CD4-positive, CD25-positive, alpha-beta regulatory T cell (primary cell): ENCODE results near the gene DGKB. TPM values are rescaled to one million over a fixed set of nuclear protein-coding genes. Genes with fewer than 3 reads are reported as not detected.

Experiments
- ATAC-seq, 2 donors: fragments of 150-1000 bp; cut with Tn5 transposase; one replicate each; pipeline ENCODE4 v1.10.0; 2021; ENCODE audit warnings: low read depth in 2 of 2, moderate number of reproducible peaks in 2 of 2, moderate library complexity in 1 of 2
- DNase-seq, 3 donors: peaks; one replicate each; pipeline versions ENCODE4 v3.0.0 to v3.0.0-alpha.2; 2012 to 2022; ENCODE audit warnings: mixed read lengths in 1 of 3
- H3K27ac ChIP-seq: one replicate; pipeline ENCODE4 v1.7.0; 2013; ENCODE audit warnings: mild to moderate bottlenecking, low read length; ENCODE audit not compliant: insufficient read depth, poor library complexity, severe bottlenecking
- H3K27me3 ChIP-seq: one replicate; pipeline ENCODE4 v1.7.0; 2013; ENCODE audit warnings: low read length; ENCODE audit not compliant: control insufficient read depth, insufficient read depth
- H3K36me3 ChIP-seq: one replicate; pipeline ENCODE4 v1.7.0; 2013; ENCODE audit warnings: mild to moderate bottlenecking, low read length, moderate library complexity; ENCODE audit not compliant: control insufficient read depth, insufficient read depth
- H3K4me1 ChIP-seq: 2 replicates; pipeline ENCODE4 v1.7.0; 2013; ENCODE audit warnings: mild to moderate bottlenecking, low read length; ENCODE audit not compliant: insufficient read depth, control insufficient read depth, poor library complexity, severe bottlenecking
- H3K4me3 ChIP-seq: one replicate; pipeline ENCODE4 v1.7.0; 2013; ENCODE audit warnings: low read depth, mild to moderate bottlenecking, low read length, moderate library complexity
- H3K9me3 ChIP-seq, 2 experiments: 1 replicate in 1 of 2; 2 replicates in 1 of 2; pipeline ENCODE4 v1.7.0; 2013; ENCODE audit warnings: low read length in 2 of 2, mild to moderate bottlenecking in 1 of 2, moderate library complexity in 1 of 2; ENCODE audit not compliant: control insufficient read depth in 2 of 2
- H3K27ac Mint-ChIP-seq, 3 donors: one replicate each; pipeline ENCODE4 v1.8.0; 2020 to 2022; ENCODE audit warnings: mild to moderate bottlenecking in 3 of 3, mixed read lengths in 3 of 3, moderate library complexity in 2 of 3
- H3K27me3 Mint-ChIP-seq: one replicate; pipeline ENCODE4 v1.8.0; 2022; ENCODE audit warnings: mild to moderate bottlenecking, mixed read lengths
- H3K36me3 Mint-ChIP-seq: one replicate; pipeline ENCODE4 v1.8.0; 2020; ENCODE audit warnings: mixed read lengths
- H3K4me1 Mint-ChIP-seq, 4 donors: one replicate each; pipeline ENCODE4 v1.8.0; 2020 to 2022; ENCODE audit warnings: mixed read lengths in 4 of 4, mild to moderate bottlenecking in 1 of 4
- H3K4me3 Mint-ChIP-seq, 4 donors: one replicate each; pipeline ENCODE4 v1.8.0; 2020 to 2022; ENCODE audit warnings: mild to moderate bottlenecking in 4 of 4, mixed read lengths in 4 of 4, moderate library complexity in 3 of 4
- H3K9me3 Mint-ChIP-seq, 7 donors: one replicate each; pipeline ENCODE4 v1.8.0; 2020 to 2022; ENCODE audit warnings: mixed read lengths in 7 of 7, mild to moderate bottlenecking in 3 of 7, moderate library complexity in 2 of 7
- polyA plus RNA-seq, 4 donors: library from polyadenylated mRNA; unstranded; fragments of 300-500 nt; fragmentation: Illumina TruSeq; gene quantifications; one replicate each; pipeline ENCODE4 v1.2.3, GENCODE V29; 2021
- total RNA-seq: library from RNA; stranded (reverse); gene quantifications from one replicate; pipeline ENCODE4 v1.2.3, GENCODE V29; 2022

Gene DGKB
- total and polyA plus RNA-seq, 5 donors from 2014 or later = not detected

DNA sequence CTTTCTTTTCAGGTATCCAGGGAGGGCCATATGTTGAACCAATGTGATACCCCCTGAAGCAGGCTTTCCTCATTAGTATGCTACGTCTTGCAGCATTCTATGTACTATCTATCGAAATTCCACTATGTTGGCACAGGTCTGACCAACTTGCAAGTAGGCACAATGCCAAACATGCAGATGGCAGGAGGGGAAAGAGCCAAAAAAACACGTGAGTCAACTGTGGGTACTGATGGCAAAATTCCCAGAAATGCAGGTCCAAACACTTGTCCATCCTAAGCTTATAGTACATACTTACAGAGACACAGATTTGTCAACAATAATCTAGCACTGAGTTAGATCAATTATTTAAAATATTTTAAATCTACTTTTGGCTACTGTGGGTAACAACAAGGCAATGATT, 394.9 kb downstream of the DGKB start:
- peaks cover 4% of the 10 kb centered on the region for H3K27me3 Mint-ChIP-seq
- no peak overlapping the region for H3K4me3 Mint-ChIP-seq
- peaks cover 3 to 13% (median 6%) of the 10 kb centered on the region in 7 donors for H3K9me3 Mint-ChIP-seq
- no peak overlapping the region for H3K27ac ChIP-seq
- H3K4me1 ChIP-seq = no peaks in the 10 kb centered on the region
- no peak for ATAC-seq
- H3K4me3 ChIP-seq = no peak overlapping the region
- no peaks in the 10 kb centered on the region for H3K36me3 ChIP-seq
- no peaks in the 10 kb centered on the region for H3K36me3 Mint-ChIP-seq
- no peaks in the 10 kb centered on the region for H3K4me1 Mint-ChIP-seq
- DNase-seq = no peak
- H3K27me3 ChIP-seq = no peaks in the 10 kb centered on the region
- H3K27ac Mint-ChIP-seq = no peak overlapping the region
- no peaks in the 10 kb centered on the region for H3K9me3 ChIP-seq

- Histone ChIP-seq H3K4me3 (no peak overlapping the region), H3K36me3 (no peaks in the 10 kb centered on the region), H3K9me3 (no peaks in the 10 kb centered on the region), H3K27me3 (no peaks in the 10 kb centered on the region), H3K27ac (no peak overlapping the region), H3K4me1 (no peaks in the 10 kb centered on the region)
- no peak for ATAC-seq
- Mint-ChIP-seq H3K4me3 (no peak overlapping the region), H3K4me1 (no peaks in the 10 kb centered on the region), H3K36me3 (no peaks in the 10 kb centered on the region), H3K9me3 (peaks cover 4 to 13% (median 6%) of the 10 kb centered on the region in 7 donors), H3K27ac (no peak overlapping the region), H3K27me3 (peaks cover 4% of the 10 kb centered on the region)
- DNase-seq = no peak
These were observed 396.6 kb downstream of the DGKB start for GRCh38 chr7:14505906-14506305.

GRCh38 chr7:14504134-14504533, 398.4 kb downstream of the DGKB start:
- Mint-ChIP-seq H3K4me1 (no peaks in the 10 kb centered on the region), H3K36me3 (no peaks in the 10 kb centered on the region), H3K27ac (no peak overlapping the region), H3K9me3 (peaks cover 3 to 8% (median 6%) of the 10 kb centered on the region in 7 donors), H3K27me3 (peaks cover 4% of the 10 kb centered on the region), H3K4me3 (no peak overlapping the region)
- Histone ChIP-seq H3K4me1 (no peaks in the 10 kb centered on the region), H3K9me3 (no peaks in the 10 kb centered on the region), H3K27me3 (no peaks in the 10 kb centered on the region), H3K27ac (no peak overlapping the region), H3K36me3 (no peaks in the 10 kb centered on the region), H3K4me3 (no peak overlapping the region)
- ATAC-seq (no peak), DNase-seq (no peak)

GRCh38 chr7:14503623-14504022, 398.9 kb downstream of the DGKB start:
- Mint-ChIP-seq H3K9me3 (peaks cover 5 to 11% (median 6%) of the 10 kb centered on the region in 7 donors), H3K27me3 (peaks cover 4% of the 10 kb centered on the region), H3K36me3 (no peaks in the 10 kb centered on the region), H3K4me3 (no peak overlapping the region), H3K27ac (no peak overlapping the region), H3K4me1 (no peaks in the 10 kb centered on the region)
- no peaks in the 10 kb centered on the region for H3K27me3 ChIP-seq
- no peaks in the 10 kb centered on the region for H3K36me3 ChIP-seq
- H3K4me3 ChIP-seq = no peak overlapping the region
- no peak overlapping the region for H3K27ac ChIP-seq
- H3K9me3 ChIP-seq = no peaks in the 10 kb centered on the region
- no peak for ATAC-seq
- no peaks in the 10 kb centered on the region for H3K4me1 ChIP-seq
- DNase-seq = no peak

DNA sequence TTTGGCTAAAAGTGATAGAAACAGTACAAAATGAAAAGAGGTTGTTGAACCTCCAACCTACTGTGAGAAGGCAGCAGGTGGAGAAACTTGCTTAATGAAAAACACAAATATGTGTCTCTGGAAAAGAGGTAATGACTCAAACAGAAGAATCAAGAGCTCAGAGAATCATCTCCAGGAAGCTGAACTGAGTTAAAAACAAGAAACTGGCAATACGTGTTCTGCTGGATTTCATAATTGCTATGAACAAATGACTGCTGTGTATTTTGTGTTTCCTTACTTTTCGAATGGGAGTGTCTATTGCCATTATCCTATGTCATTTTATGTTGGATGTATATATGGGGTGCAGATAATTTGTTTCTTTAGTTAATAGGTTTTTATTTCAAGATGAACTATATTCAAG, 401.1 kb downstream of the DGKB start:
- H3K4me1 Mint-ChIP-seq = no peaks in the 10 kb centered on the region
- peaks cover 4% of the 10 kb centered on the region for H3K27me3 Mint-ChIP-seq
- peaks cover 5 to 21% (median 8%) of the 10 kb centered on the region in 7 donors for H3K9me3 Mint-ChIP-seq
- Histone ChIP-seq H3K9me3 (no peaks in the 10 kb centered on the region), H3K36me3 (no peaks in the 10 kb centered on the region), H3K27ac (no peak overlapping the region), H3K4me1 (no peaks in the 10 kb centered on the region), H3K4me3 (no peak overlapping the region), H3K27me3 (no peaks in the 10 kb centered on the region)
- ATAC-seq = no peak
- no peak overlapping the region for H3K4me3 Mint-ChIP-seq
- H3K36me3 Mint-ChIP-seq = no peaks in the 10 kb centered on the region
- H3K27ac Mint-ChIP-seq = no peak overlapping the region
- DNase-seq = no peak

GRCh38 chr7:14497390-14497789, 405.2 kb downstream of the DGKB start:
- no peak overlapping the region for H3K27ac ChIP-seq
- H3K4me1 Mint-ChIP-seq = no peaks in the 10 kb centered on the region
- H3K9me3 ChIP-seq = no peaks in the 10 kb centered on the region
- H3K4me1 ChIP-seq = no peaks in the 10 kb centered on the region
- H3K4me3 Mint-ChIP-seq = no peak overlapping the region
- H3K36me3 Mint-ChIP-seq = no peaks in the 10 kb centered on the region
- peaks cover 2 to 21% (median 3%) of the 10 kb centered on the region in 7 donors for H3K9me3 Mint-ChIP-seq
- H3K27ac Mint-ChIP-seq = no peak overlapping the region
- no peaks in the 10 kb centered on the region for H3K27me3 Mint-ChIP-seq
- DNase-seq (no peak), ATAC-seq (no peak)
- H3K36me3 ChIP-seq = no peaks in the 10 kb centered on the region
- H3K27me3 ChIP-seq = no peaks in the 10 kb centered on the region
- H3K4me3 ChIP-seq = no peak overlapping the region

- Histone ChIP-seq H3K27ac (no peak overlapping the region), H3K27me3 (no peaks in the 10 kb centered on the region), H3K36me3 (no peaks in the 10 kb centered on the region), H3K4me1 (no peaks in the 10 kb centered on the region), H3K9me3 (no peaks in the 10 kb centered on the region), H3K4me3 (no peak overlapping the region)
- Mint-ChIP-seq H3K9me3 (peaks cover 0 to 16% (median 3%) of the 10 kb centered on the region in 7 donors), H3K4me1 (no peaks in the 10 kb centered on the region), H3K4me3 (no peak overlapping the region), H3K27ac (no peak overlapping the region), H3K36me3 (no peaks in the 10 kb centered on the region), H3K27me3 (no peaks in the 10 kb centered on the region)
- ATAC-seq (no peak), DNase-seq (no peak)
These were observed 406.9 kb downstream of the DGKB start for GRCh38 chr7:14495633-14496032.

DNA sequence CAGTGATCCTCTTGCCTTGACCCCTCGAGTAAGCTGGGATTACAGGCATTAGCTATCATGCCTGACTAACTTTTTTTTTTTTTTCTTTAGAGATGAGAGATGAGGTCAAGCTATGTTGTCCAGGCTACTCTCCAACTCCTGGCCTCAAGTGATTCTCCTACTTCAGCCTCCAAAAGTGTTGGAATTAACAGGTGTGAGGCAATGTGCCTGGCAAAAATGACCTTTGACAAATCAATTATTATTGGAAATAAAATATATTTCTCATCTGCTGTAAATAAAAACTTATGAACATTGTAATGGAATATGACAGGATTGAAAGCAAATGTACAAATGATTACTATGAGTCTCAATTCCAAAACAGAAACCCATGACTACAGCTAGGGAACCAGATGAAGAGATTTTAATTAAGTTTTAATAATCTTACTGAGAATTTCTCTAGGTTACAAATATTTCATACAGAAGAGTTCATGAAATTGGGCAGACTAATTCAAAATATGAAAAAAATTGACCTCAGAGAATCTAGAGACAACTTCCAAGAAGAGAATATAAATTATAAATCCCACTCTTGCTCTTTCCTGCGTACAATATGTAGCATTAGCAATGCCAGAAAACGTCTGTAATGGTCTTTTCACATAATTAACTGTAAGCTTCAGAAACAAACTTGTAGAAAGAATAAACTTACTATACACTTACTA, 414.7 kb downstream of the DGKB start:
- H3K36me3 Mint-ChIP-seq = no peaks in the 10 kb centered on the region
- peaks cover 0 to 12% (median 0%) of the 10 kb centered on the region in 7 donors for H3K9me3 Mint-ChIP-seq
- no peak for DNase-seq
- H3K27me3 Mint-ChIP-seq = no peaks in the 10 kb centered on the region
- H3K27ac Mint-ChIP-seq = no peak overlapping the region
- ATAC-seq = no peak
- Histone ChIP-seq H3K4me1 (no peaks in the 10 kb centered on the region), H3K27me3 (no peaks in the 10 kb centered on the region), H3K36me3 (no peaks in the 10 kb centered on the region), H3K27ac (no peak overlapping the region), H3K9me3 (no peaks in the 10 kb centered on the region), H3K4me3 (no peak overlapping the region)
- no peaks in the 10 kb centered on the region for H3K4me1 Mint-ChIP-seq
- no peak overlapping the region for H3K4me3 Mint-ChIP-seq
